ENCODE results near the gene STAT4.

The STAT4 gene

DNA sequence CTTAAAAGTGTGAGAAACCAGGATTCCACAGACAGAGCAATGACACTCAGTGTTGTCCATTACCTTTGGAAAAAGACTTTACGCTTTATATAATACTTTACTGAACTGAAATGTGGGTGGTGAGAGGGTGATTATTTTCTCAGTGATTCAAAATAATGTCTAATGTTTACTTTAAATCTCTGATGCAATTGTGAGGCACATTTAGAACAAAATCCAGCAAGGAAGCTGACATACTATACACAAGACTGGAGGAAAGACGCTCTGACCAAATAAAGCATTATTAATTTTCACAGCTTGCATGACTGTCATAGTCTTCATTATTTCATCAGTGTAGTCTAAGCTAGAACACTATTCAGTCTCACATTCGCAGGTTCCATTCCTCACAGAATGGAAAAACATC, 102.7 kb downstream of the STAT4 start:
- Histone ChIP-seq H3K9me3 (ENCODE audit: control insufficient read depth, insufficient read depth, low read length) (no peaks in the 10 kb centered on the region; the same call in 1 of the 2 replicates), H3K27ac (ENCODE audit: low read length) (no peak overlapping the region), H3K36me3 (ENCODE audit: control insufficient read depth, insufficient read depth, low read length) (no peaks in the 10 kb centered on the region), H3K4me1 (ENCODE audit: control insufficient read depth, insufficient read depth, low read length) (no peaks in the 10 kb centered on the region), H3K27me3 (ENCODE audit: control insufficient read depth, insufficient read depth, low read length) (no peaks in the 10 kb centered on the region), H3K4me3 (ENCODE audit: low read length) (no peak overlapping the region)
- no CpG with 5 or more reads among the region's 3 CpGs for WGBS (ENCODE audit: insufficient coverage, insufficient read length)
- DNase-seq (ENCODE audit: low read depth, low spot score), result no peak

DNA sequence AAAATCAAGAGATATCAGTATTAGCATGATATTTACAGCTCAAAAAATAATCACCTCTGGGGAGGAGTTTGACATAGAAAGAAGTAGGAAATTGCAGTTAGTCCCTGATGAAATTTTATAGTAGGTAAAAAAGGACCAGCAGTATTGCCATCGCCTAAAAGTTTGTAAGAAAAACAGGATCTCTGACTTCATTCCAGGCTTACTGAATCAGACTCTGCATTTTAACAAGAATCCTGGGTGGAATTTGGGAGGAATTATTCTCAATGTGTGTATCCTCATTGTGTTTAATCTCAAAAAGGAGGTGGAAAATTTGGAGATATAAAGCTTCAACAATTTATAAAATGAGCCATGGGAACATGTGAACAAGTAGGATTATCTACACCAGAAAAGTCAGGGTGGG, 105.7 kb downstream of the STAT4 start:
- WGBS (ENCODE audit: insufficient coverage, insufficient read length), result no CpG with 5 or more reads among the region's 1 CpG
- no peak for DNase-seq (ENCODE audit: low read depth, low spot score)

DNA sequence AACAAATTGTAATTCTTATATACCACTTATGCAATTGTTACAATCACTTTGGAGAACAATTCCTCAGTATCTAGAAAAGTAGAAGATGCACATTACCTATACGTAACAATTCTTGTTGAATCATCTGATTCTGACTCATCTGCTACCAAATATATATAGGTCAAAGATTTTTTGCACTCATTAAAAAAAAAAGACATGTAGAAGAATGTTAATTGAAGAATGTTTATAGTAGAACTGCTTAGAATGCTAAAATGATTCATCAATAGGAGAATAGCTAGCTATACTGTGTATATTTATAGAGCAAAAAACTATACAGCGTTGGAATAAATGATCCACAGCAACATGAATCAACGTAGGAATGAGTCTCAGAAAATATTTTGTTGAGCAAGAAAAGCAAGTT, 107.4 kb downstream of the STAT4 start:
- Histone ChIP-seq H3K4me1 (ENCODE audit: control insufficient read depth, insufficient read depth, low read length) (peaks cover 2% of the 10 kb centered on the region; the same call in 1 of the 2 replicates), H3K4me3 (ENCODE audit: low read length) (no peak overlapping the region), H3K27me3 (ENCODE audit: control insufficient read depth, insufficient read depth, low read length) (no peaks in the 10 kb centered on the region), H3K36me3 (ENCODE audit: control insufficient read depth, insufficient read depth, low read length) (no peaks in the 10 kb centered on the region), H3K9me3 (ENCODE audit: control insufficient read depth, insufficient read depth, low read length) (no peaks in the 10 kb centered on the region), H3K27ac (ENCODE audit: low read length) (no peak overlapping the region)
- WGBS (ENCODE audit: insufficient coverage, insufficient read length), result no CpG with 5 or more reads among the region's 3 CpGs
- DNase-seq (ENCODE audit: low read depth, low spot score), result no peak

More for the DNA sequence above, 105.7 kb downstream of the STAT4 start:
- H3K9me3 ChIP-seq (ENCODE audit: control insufficient read depth, insufficient read depth, low read length), result no peaks in the 10 kb centered on the region
- no peaks in the 10 kb centered on the region for H3K27me3 ChIP-seq (ENCODE audit: control insufficient read depth, insufficient read depth, low read length)
- H3K27ac ChIP-seq (ENCODE audit: low read length), result no peak overlapping the region
- no peaks in the 10 kb centered on the region for H3K36me3 ChIP-seq (ENCODE audit: control insufficient read depth, insufficient read depth, low read length)
- no peak overlapping the region for H3K4me3 ChIP-seq (ENCODE audit: low read length)
- peaks cover 1% of the 10 kb centered on the region; the same call in 1 of the 2 replicates for H3K4me1 ChIP-seq (ENCODE audit: control insufficient read depth, insufficient read depth, low read length)

DNA sequence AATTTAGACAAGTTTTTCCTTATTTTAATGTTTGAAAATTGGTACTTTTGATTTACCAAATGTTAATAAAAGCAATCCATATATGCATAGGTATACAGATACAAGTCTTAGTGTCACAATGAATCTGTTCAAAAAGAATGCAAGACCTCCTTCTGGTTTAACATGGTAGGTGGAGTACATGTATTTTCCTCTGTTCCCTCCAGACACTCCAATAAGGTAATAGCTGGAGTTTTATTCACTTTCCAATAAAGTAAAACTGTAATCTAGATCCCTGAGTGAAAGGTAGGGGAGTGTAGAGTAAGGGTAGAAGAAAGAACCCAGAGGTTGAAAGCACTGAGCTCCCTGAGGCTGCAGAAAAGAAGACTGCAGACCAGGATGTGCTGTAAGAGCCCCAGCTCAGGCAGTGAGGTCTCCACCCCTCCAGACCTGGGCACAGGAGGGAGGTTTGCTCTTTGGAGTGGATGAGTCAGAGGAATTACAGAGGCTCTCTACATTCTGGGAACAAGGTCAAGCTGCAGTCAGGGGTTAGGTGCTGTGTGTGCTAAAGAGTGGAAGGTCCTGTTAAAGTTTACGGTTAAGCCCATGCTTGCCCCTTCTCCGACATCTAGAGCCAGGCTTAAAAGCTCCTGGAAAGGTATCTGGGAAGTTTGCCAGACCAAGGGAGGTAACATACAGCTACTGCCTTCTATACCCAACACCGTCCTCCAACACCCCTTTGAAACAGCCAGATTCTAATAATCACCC, 109.2 kb downstream of the STAT4 start:
- Histone ChIP-seq H3K4me1 (ENCODE audit: control insufficient read depth, insufficient read depth, low read length) (peaks cover 2% of the 10 kb centered on the region; the same call in 1 of the 2 replicates), H3K9me3 (ENCODE audit: control insufficient read depth, insufficient read depth, low read length) (no peaks in the 10 kb centered on the region), H3K27ac (ENCODE audit: low read length) (no peak overlapping the region), H3K4me3 (ENCODE audit: low read length) (no peak overlapping the region), H3K27me3 (ENCODE audit: control insufficient read depth, insufficient read depth, low read length) (no peaks in the 10 kb centered on the region), H3K36me3 (ENCODE audit: control insufficient read depth, insufficient read depth, low read length) (no peaks in the 10 kb centered on the region)
- no peak for DNase-seq (ENCODE audit: low read depth, low spot score)
- no CpG with 5 or more reads among the region's 3 CpGs for WGBS (ENCODE audit: insufficient coverage, insufficient read length)

DNA sequence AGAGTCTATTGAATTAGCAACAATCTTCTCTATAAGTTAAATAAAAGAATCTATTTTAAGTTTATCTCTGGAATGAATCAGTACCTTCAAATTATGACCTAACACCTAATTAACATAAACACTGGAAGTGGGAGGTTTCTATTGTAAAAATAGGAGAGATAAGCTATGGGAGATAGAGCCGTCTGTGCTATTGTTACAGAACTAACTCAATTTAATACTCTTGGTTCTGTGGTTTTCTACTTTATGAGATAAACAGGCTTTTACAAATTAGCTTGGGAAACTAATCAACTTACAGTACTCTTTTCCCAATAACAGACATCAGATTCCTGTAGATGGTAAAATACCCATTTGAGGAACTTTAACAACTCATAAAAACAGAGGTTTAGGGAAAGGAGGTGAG, 111.2 kb downstream of the STAT4 start:
- H3K27me3 ChIP-seq (ENCODE audit: control insufficient read depth, insufficient read depth, low read length), result no peaks in the 10 kb centered on the region
- DNase-seq (ENCODE audit: low read depth, low spot score), result no peak
- WGBS (ENCODE audit: insufficient coverage, insufficient read length), result no CpG with 5 or more reads among the region's 1 CpG
- H3K36me3 ChIP-seq (ENCODE audit: control insufficient read depth, insufficient read depth, low read length), result no peaks in the 10 kb centered on the region
- H3K27ac ChIP-seq (ENCODE audit: low read length), result no peak overlapping the region
- no peaks in the 10 kb centered on the region for H3K9me3 ChIP-seq (ENCODE audit: control insufficient read depth, insufficient read depth, low read length)
- peaks cover 2% of the 10 kb centered on the region; the same call in 1 of the 2 replicates for H3K4me1 ChIP-seq (ENCODE audit: control insufficient read depth, insufficient read depth, low read length)
- H3K4me3 ChIP-seq (ENCODE audit: low read length), result no peak overlapping the region

DNA sequence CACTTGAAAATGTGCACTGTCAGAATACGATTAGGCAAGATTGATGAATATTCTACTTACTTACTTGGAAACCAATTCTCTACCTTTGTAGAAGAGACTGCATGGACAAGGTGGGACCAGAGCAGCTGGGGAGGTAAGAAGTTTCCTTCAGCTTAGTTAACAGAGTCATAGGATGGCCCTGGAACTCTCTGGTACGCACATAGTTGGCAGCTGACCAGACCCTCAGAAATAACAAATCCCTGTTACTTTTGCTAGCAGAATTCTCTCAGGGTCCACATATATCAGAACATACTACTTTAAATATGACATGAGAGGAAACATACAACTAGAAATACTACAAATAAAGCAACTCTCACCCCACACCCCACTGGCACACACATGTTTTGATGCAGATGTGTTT, 112.1 kb downstream of the STAT4 start:
- no peak overlapping the region for H3K27ac ChIP-seq (ENCODE audit: low read length)
- no peaks in the 10 kb centered on the region for H3K9me3 ChIP-seq (ENCODE audit: control insufficient read depth, insufficient read depth, low read length)
- no peak overlapping the region for H3K4me3 ChIP-seq (ENCODE audit: low read length)

DNA sequence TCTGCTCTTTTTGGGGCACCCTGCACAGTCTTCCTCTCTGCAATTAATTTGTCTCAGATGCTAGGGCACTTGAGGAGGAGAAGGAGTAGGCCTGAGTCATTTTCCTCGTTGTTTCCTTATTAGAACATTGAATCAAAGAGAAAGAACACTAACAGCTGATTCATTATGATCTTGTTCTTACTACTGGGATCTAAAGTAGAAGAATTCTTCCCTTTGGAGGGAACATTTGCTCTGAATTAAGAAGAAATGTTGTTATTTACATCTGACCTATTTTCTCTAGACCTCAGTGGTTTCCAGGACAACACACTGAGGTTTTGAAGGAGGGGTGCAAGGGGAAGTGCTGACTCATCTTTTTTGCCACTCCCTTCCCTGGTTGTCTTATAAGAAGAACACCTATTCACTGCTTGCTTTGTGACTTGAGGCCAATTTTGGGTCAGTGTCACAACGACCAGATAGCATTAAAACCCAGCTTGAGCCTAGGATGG, 112.5 kb downstream of the STAT4 start:
- no peaks in the 10 kb centered on the region for H3K27me3 ChIP-seq (ENCODE audit: control insufficient read depth, insufficient read depth, low read length)
- peaks cover 2% of the 10 kb centered on the region; the same call in 1 of the 2 replicates for H3K4me1 ChIP-seq (ENCODE audit: control insufficient read depth, insufficient read depth, low read length)
- no CpG with 5 or more reads among the region's 2 CpGs for WGBS (ENCODE audit: insufficient coverage, insufficient read length)
- DNase-seq (ENCODE audit: low read depth, low spot score), result no peak
- no peak overlapping the region for H3K27ac ChIP-seq (ENCODE audit: low read length)
- H3K9me3 ChIP-seq (ENCODE audit: control insufficient read depth, insufficient read depth, low read length), result no peaks in the 10 kb centered on the region
- no peak overlapping the region for H3K4me3 ChIP-seq (ENCODE audit: low read length)
- no peaks in the 10 kb centered on the region for H3K36me3 ChIP-seq (ENCODE audit: control insufficient read depth, insufficient read depth, low read length)

More for the DNA sequence above, 112.1 kb downstream of the STAT4 start:
- H3K36me3 ChIP-seq (ENCODE audit: control insufficient read depth, insufficient read depth, low read length), result no peaks in the 10 kb centered on the region
- H3K27me3 ChIP-seq (ENCODE audit: control insufficient read depth, insufficient read depth, low read length), result no peaks in the 10 kb centered on the region
- no peak for DNase-seq (ENCODE audit: low read depth, low spot score)
- no CpG with 5 or more reads among the region's 2 CpGs for WGBS (ENCODE audit: insufficient coverage, insufficient read length)
- H3K4me1 ChIP-seq (ENCODE audit: control insufficient read depth, insufficient read depth, low read length), result peaks cover 2% of the 10 kb centered on the region; the same call in 1 of the 2 replicates

DNA sequence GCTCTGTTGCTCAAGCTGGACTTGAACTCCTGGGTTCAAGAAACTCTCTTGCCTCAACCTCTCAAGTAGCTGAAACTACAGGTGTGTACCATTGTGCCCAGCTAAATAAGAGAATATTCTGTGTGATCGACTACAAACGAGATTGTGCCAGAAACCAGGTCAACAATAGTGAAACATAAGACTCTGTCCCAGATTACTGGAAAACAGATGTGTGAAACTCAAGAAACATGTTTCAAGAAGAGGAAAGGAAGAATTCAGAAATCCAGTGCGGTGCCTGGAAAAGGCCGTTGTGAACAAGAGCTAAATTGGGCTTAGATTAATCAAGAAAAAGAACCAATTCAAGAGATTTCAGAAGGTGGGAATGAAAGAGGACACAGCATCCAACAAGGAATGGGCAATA, 113.4 kb downstream of the STAT4 start:
- Histone ChIP-seq H3K4me3 (ENCODE audit: low read length) (no peak overlapping the region), H3K36me3 (ENCODE audit: control insufficient read depth, insufficient read depth, low read length) (no peaks in the 10 kb centered on the region), H3K4me1 (ENCODE audit: control insufficient read depth, insufficient read depth, low read length) (peaks cover 2% of the 10 kb centered on the region; the same call in 1 of the 2 replicates), H3K27ac (ENCODE audit: low read length) (no peak overlapping the region), H3K9me3 (ENCODE audit: control insufficient read depth, insufficient read depth, low read length) (no peaks in the 10 kb centered on the region), H3K27me3 (ENCODE audit: control insufficient read depth, insufficient read depth, low read length) (no peaks in the 10 kb centered on the region)
- WGBS (ENCODE audit: insufficient coverage, insufficient read length), result no CpG with 5 or more reads among the region's 4 CpGs
- DNase-seq (ENCODE audit: low read depth, low spot score), result no peak

DNA sequence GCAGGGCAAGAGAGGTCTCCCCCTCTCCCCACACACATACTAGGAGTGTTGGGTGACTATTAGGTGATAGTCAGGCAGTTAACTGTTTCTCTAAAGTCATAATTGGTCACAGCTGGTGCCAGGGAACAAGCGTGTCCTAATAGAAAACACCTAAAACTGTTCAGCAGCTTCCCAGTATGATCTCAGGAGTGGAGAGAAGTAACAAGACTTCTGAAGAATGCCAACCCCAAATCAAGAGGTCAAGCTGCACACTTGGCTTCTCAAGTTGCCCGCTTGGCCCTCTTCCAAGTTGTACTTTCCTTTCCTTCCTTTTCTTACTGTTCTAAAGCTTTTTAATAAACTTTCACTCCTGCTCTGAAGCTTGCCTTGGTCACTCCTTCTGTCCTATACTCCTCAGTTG, 114.4 kb downstream of the STAT4 start:
- Histone ChIP-seq H3K4me1 (ENCODE audit: control insufficient read depth, insufficient read depth, low read length) (0 out of 2 replicates have a peak, but pooled peaks cover 1% of the 10 kb centered on the region), H3K27ac (ENCODE audit: low read length) (no peak overlapping the region), H3K4me3 (ENCODE audit: low read length) (no peak overlapping the region), H3K9me3 (ENCODE audit: control insufficient read depth, insufficient read depth, low read length) (no peaks in the 10 kb centered on the region), H3K36me3 (ENCODE audit: control insufficient read depth, insufficient read depth, low read length) (no peaks in the 10 kb centered on the region), H3K27me3 (ENCODE audit: control insufficient read depth, insufficient read depth, low read length) (no peaks in the 10 kb centered on the region)
- DNase-seq (ENCODE audit: low read depth, low spot score), result no peak
- no CpG with 5 or more reads among the region's 2 CpGs for WGBS (ENCODE audit: insufficient coverage, insufficient read length)

DNA sequence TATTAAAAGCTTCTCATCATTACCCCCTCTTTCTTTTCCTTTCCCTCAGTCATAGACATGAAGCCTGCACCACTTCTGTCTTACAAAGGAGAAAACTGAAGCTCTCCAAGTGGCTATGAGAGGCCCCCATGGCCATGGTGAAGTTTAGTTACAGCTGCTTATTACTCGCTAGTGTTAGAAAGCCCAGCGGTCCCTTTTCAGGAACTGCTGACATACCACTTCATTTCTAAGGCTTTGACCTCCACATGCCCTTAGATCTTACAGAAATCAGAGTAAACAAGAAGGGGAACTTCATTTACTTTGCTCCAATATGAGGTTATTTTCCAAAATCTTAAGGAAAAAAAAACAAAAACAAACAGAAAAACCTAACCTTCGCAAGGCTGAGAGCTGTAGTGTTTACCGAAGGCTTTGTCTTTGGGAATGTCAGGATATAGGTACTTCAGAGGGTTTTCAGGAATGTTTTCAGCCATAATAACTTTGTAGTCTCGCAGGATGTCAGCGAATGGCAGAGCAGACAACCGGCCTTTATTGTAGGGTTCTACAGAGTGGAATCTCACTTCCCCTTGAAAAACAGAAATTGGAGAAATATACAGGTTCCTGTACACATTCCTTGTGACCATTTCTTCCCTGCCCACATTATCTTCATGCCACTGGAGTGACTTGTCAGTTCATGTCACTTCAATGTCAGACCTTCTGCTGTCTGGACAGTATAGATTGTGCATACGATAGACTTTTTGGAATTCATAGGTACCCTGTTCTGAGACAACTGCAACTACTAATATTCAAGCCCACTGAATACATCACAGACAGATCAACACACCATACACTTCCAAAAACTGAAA, 118.0 kb downstream of the STAT4 start:
- Histone ChIP-seq H3K27ac (ENCODE audit: low read length) (no peak overlapping the region), H3K4me3 (ENCODE audit: low read length) (no peak overlapping the region), H3K9me3 (ENCODE audit: control insufficient read depth, insufficient read depth, low read length) (no peaks in the 10 kb centered on the region), H3K4me1 (ENCODE audit: control insufficient read depth, insufficient read depth, low read length) (no peaks in the 10 kb centered on the region), H3K36me3 (ENCODE audit: control insufficient read depth, insufficient read depth, low read length) (no peaks in the 10 kb centered on the region), H3K27me3 (ENCODE audit: control insufficient read depth, insufficient read depth, low read length) (no peaks in the 10 kb centered on the region)
- DNase-seq (ENCODE audit: low read depth, low spot score), result no peak
- WGBS (ENCODE audit: insufficient coverage, insufficient read length), result no CpG with 5 or more reads among the region's 8 CpGs

Data from iPS DF 6.9 (cell line).